ENCODE data around the gene ENO3.
A peak's percentile ranks its signal among the peaks of the same experiment; 100 is the strongest.

The ENO3 gene

GRCh38 chr17:4939796-4940554 lies 10.9 kb upstream of the ENO3 start, which contains the start of the genes RNF167 and SLC25A11:
RNF167 (plus strand) TSS chr17:4940268; CDS start chr17:4940910, 642 bp downstream.
SLC25A11 (minus strand) TSS chr17:4940046; CDS start chr17:4939910, 136 bp downstream.
- peaks cover 44 to 68% of the 10 kb centered on the region in 2 donors for H3K36me3 ChIP-seq (replicated peaks in 1 of 2; ENCODE audit: control insufficient read depth in 2 of 2, insufficient read depth in 2 of 2, low read length in 2 of 2)
- H3K4me3 ChIP-seq (ENCODE audit: low read length in 2 of 2): peak within 1 kb of the TSS; percentile 93 to 95
- H2BK12ac ChIP-seq (ENCODE audit: low read length): no peak within 1 kb of the TSS
- peak within 1 kb of the TSS; percentile 8 for H2BK5ac ChIP-seq (ENCODE audit: low read length)
- H3K23ac ChIP-seq (ENCODE audit: low read depth, low read length, poor library complexity): peak within 1 kb of the TSS; percentile 87
- H4K91ac ChIP-seq (ENCODE audit: low read depth, low read length, poor library complexity): no peak within 1 kb of the TSS
- H2BK15ac ChIP-seq (ENCODE audit: low read length): peak within 1 kb of the TSS; percentile 89
- peak within 1 kb of the TSS; percentile 65 for H2BK120ac ChIP-seq (ENCODE audit: low read depth, low read length)
- peak; percentile 99 for DNase-seq (ENCODE audit: low spot score)
- peak within 1 kb of the TSS; percentile 90 for H2AFZ ChIP-seq (ENCODE audit: low read length)
- H3K4me1 ChIP-seq (ENCODE audit: control insufficient read depth in 2 of 2, insufficient read depth in 1 of 2, low read depth in 1 of 2, low read length in 2 of 2): peaks cover 9 to 12% of the 10 kb centered on the region in 2 donors
- H3K9me3 ChIP-seq (replicated peaks in 1 of 2; ENCODE audit: control insufficient read depth in 2 of 2, insufficient read depth in 1 of 2, low read depth in 1 of 2, low read length in 2 of 2): no peaks in the 10 kb centered on the region
- WGBS, 2 donors (ENCODE audit: extremely low coverage in 2 of 2, insufficient read length in 2 of 2, insufficient replicate concordance in 1 of 2): no CpG with 5 or more reads among the region's 72 CpGs
- H3K4me2 ChIP-seq (ENCODE audit: insufficient read depth, low read length, poor library complexity, severe bottlenecking): peak within 1 kb of the TSS; percentile 95
- H4K8ac ChIP-seq (ENCODE audit: low read depth, low read length): no peak within 1 kb of the TSS
- peak within 1 kb of the TSS; percentile 95 for H3K18ac ChIP-seq (ENCODE audit: low read length)
- H3K9ac ChIP-seq (ENCODE audit: low read depth, low read length, poor library complexity): peak within 1 kb of the TSS; percentile 95
- H3K27me3 ChIP-seq (ENCODE audit: control insufficient read depth in 3 of 3, insufficient read depth in 3 of 3, low read depth in 1 of 3, low read length in 3 of 3): no peaks in the 10 kb centered on the region
- peak within 1 kb of the TSS; percentile 53 for H3K4ac ChIP-seq (ENCODE audit: low read length)
- peak within 1 kb of the TSS; percentile 95 for H3K27ac ChIP-seq (replicated peaks; ENCODE audit: low read length)
- H3K14ac ChIP-seq (ENCODE audit: low read length): peak within 1 kb of the TSS; percentile 42
- peak within 1 kb of the TSS; percentile 88 for H2AK5ac ChIP-seq (ENCODE audit: low read depth, low read length)
- H3K79me1 ChIP-seq (ENCODE audit: low read depth, low read length): peaks cover 19% of the 10 kb centered on the region

GRCh38 chr17:4940555-4941318 lies 10.2 kb upstream of the ENO3 start:
- DNase-seq (ENCODE audit: low spot score): no peak
- Histone ChIP-seq H3K36me3 (replicated peaks in 1 of 2; ENCODE audit: control insufficient read depth in 2 of 2, insufficient read depth in 2 of 2, low read length in 2 of 2) (peaks cover 51 to 72% of the 10 kb centered on the region in 2 donors), H2AK5ac (ENCODE audit: low read depth, low read length) (peak overlapping the region; percentile 88), H4K91ac (ENCODE audit: low read depth, low read length, poor library complexity) (no peak overlapping the region), H3K4ac (ENCODE audit: low read length) (peak overlapping the region; percentile 30), H2BK15ac (ENCODE audit: low read length) (no peak overlapping the region), H3K14ac (ENCODE audit: low read length) (no peak overlapping the region), H3K9me3 (replicated peaks in 1 of 2; ENCODE audit: control insufficient read depth in 2 of 2, insufficient read depth in 1 of 2, low read depth in 1 of 2, low read length in 2 of 2) (no peaks in the 10 kb centered on the region), H3K27me3 (ENCODE audit: control insufficient read depth in 3 of 3, insufficient read depth in 3 of 3, low read depth in 1 of 3, low read length in 3 of 3) (no peaks in the 10 kb centered on the region), H2BK120ac (ENCODE audit: low read depth, low read length) (no peak overlapping the region), H3K4me2 (ENCODE audit: insufficient read depth, low read length, poor library complexity, severe bottlenecking) (peak overlapping the region; percentile 95), H3K27ac (replicated peaks; ENCODE audit: low read length) (peak overlapping the region; percentile 95), H3K23ac (ENCODE audit: low read depth, low read length, poor library complexity) (no peak overlapping the region), H2AFZ (ENCODE audit: low read length) (peak overlapping the region; percentile 90), H3K9ac (ENCODE audit: low read depth, low read length, poor library complexity) (peak overlapping the region; percentile 95), H2BK5ac (ENCODE audit: low read length) (no peak overlapping the region), H3K79me1 (ENCODE audit: low read depth, low read length) (peaks cover 24% of the 10 kb centered on the region), H3K18ac (ENCODE audit: low read length) (peak overlapping the region; percentile 32), H3K4me1 (ENCODE audit: control insufficient read depth in 2 of 2, insufficient read depth in 1 of 2, low read depth in 1 of 2, low read length in 2 of 2) (peaks cover 12% of the 10 kb centered on the region in 2 donors), H2BK12ac (ENCODE audit: low read length) (no peak overlapping the region), H4K8ac (ENCODE audit: low read depth, low read length) (no peak overlapping the region), H3K4me3 (ENCODE audit: low read length in 2 of 2) (peak overlapping the region; percentile 93 to 95)
- no CpG with 5 or more reads among the region's 29 CpGs for WGBS, 2 donors (ENCODE audit: extremely low coverage in 2 of 2, insufficient read length in 2 of 2, insufficient replicate concordance in 1 of 2)

- Histone ChIP-seq H3K9me3 (replicated peaks in 1 of 2; ENCODE audit: control insufficient read depth in 2 of 2, insufficient read depth in 1 of 2, low read depth in 1 of 2, low read length in 2 of 2) (no peaks in the 10 kb centered on the region), H3K27ac (replicated peaks; ENCODE audit: low read length) (no peak overlapping the region), H3K36me3 (replicated peaks in 1 of 2; ENCODE audit: control insufficient read depth in 2 of 2, insufficient read depth in 2 of 2, low read length in 2 of 2) (peaks cover 54 to 72% of the 10 kb centered on the region in 2 donors), H3K79me1 (ENCODE audit: low read depth, low read length) (peaks cover 26% of the 10 kb centered on the region), H3K23ac (ENCODE audit: low read depth, low read length, poor library complexity) (no peak overlapping the region), H3K18ac (ENCODE audit: low read length) (no peak overlapping the region), H2BK120ac (ENCODE audit: low read depth, low read length) (no peak overlapping the region), H2AFZ (ENCODE audit: low read length) (no peak overlapping the region), H3K27me3 (ENCODE audit: control insufficient read depth in 3 of 3, insufficient read depth in 3 of 3, low read depth in 1 of 3, low read length in 3 of 3) (no peaks in the 10 kb centered on the region), H3K4ac (ENCODE audit: low read length) (no peak overlapping the region), H3K4me2 (ENCODE audit: insufficient read depth, low read length, poor library complexity, severe bottlenecking) (peak overlapping the region; percentile 95), H4K8ac (ENCODE audit: low read depth, low read length) (no peak overlapping the region), H3K4me3 (ENCODE audit: low read length in 2 of 2) (peak overlapping the region in 1 of 2 donors; percentile 93), H2BK15ac (ENCODE audit: low read length) (no peak overlapping the region), H2BK5ac (ENCODE audit: low read length) (no peak overlapping the region), H2AK5ac (ENCODE audit: low read depth, low read length) (no peak overlapping the region), H3K14ac (ENCODE audit: low read length) (no peak overlapping the region), H3K4me1 (ENCODE audit: control insufficient read depth in 2 of 2, insufficient read depth in 1 of 2, low read depth in 1 of 2, low read length in 2 of 2) (peaks cover 13 to 15% of the 10 kb centered on the region in 2 donors), H4K91ac (ENCODE audit: low read depth, low read length, poor library complexity) (no peak overlapping the region), H3K9ac (ENCODE audit: low read depth, low read length, poor library complexity) (no peak overlapping the region), H2BK12ac (ENCODE audit: low read length) (no peak overlapping the region)
- no peak for DNase-seq (ENCODE audit: low spot score)
- WGBS, 2 donors (ENCODE audit: extremely low coverage in 2 of 2, insufficient read length in 2 of 2, insufficient replicate concordance in 1 of 2): no CpG with 5 or more reads among the region's 4 CpGs
Measured at GRCh38 chr17:4941319-4941610, 9.7 kb upstream of the ENO3 start.

Measured in neuronal stem cell (in vitro differentiated cells).